ENCODE data around the gene ZBTB5. TPM values are rescaled to one million over a fixed set of nuclear protein-coding genes. Genes with fewer than 3 reads are reported as not detected.
"Not testable (repeated sequence)": the region's sequence is repeated elsewhere in the genome, so short reads cannot be mapped to it uniquely, and the experiment has no call there.

The ZBTB5 gene
- total RNA-seq, 1 experiment from 2014 or later = 16.7 TPM

DNA sequence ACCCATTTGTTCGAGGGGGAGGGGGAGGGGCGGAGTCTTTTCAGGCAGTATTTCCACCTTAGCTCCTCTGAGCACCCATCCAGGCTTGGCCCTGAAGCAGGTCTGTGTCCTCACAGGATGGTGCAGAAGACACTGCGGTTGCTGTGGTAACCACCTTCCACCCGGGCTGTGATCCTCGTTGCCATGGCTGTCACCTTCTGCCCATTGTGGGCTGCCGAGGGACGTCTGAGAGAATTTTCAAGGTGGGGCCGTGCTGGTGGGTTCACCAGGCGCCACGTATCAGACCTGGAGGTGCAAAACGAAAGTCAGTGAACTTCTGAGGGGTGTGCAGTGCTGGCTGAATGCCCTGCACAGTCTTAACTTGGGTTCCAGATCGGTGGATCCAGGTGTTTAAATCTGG, 47.2 kb upstream of the ZBTB5 start (continued):
- TF ChIP-seq, protein P1, sequence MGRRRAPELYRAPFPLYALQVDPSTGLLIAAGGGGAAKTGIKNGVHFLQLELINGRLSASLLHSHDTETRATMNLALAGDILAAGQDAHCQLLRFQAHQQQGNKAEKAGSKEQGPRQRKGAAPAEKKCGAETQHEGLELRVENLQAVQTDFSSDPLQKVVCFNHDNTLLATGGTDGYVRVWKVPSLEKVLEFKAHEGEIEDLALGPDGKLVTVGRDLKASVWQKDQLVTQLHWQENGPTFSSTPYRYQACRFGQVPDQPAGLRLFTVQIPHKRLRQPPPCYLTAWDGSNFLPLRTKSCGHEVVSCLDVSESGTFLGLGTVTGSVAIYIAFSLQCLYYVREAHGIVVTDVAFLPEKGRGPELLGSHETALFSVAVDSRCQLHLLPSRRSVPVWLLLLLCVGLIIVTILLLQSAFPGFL (CRISPR knock-in tag; IDR thresholded peaks at IDR 0.05; ENCODE audit: borderline replicate concordance) = no peak
- TF ChIP-seq GTF2I (CRISPR knock-in tag; conservative IDR thresholded peaks at IDR 0.05) (no peak), ZBTB21 (CRISPR knock-in tag; IDR thresholded peaks at IDR 0.05; ENCODE audit: borderline replicate concordance) (no peak), NFATC4 (CRISPR knock-in tag; IDR thresholded peaks at IDR 0.05) (no peak), ZNF219 (CRISPR knock-in tag; IDR thresholded peaks at IDR 0.05; ENCODE audit: borderline replicate concordance) (no peak)
- TF ChIP-seq, protein P2, sequence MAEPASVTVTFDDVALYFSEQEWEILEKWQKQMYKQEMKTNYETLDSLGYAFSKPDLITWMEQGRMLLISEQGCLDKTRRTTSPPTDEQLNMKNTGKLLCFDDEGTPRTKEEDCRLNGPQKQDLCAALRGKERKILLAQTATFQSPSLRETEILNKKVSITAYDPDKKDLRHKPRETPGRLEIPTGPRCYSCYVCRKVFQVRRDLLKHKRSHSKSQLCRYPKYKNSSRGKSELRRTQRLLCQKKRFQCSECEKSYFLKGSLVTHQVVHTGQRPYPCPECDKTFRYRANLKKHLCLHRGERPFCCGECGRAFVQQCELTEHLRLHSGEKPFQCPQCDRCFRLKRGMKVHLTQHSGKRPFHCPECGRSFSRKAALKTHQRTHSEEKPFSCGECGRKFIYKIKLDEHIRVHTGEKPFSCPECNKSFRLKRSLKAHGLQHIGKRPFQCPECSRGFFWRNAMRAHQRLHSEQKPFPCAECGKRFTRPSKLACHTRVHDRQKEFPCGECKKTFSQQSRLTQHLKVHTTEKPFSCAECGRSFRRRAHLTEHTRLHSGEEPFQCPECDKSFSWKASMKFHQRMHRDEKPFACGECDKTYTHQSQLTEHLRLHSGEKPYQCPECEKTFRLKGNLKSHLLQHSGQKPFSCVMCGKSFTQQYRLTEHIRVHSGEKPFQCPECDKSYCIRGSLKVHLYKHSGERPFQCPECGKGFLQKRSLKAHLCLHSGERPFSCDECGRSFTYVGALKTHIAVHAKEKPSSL (CRISPR knock-in tag; conservative IDR thresholded peaks at IDR 0.05) = no peak

DNA sequence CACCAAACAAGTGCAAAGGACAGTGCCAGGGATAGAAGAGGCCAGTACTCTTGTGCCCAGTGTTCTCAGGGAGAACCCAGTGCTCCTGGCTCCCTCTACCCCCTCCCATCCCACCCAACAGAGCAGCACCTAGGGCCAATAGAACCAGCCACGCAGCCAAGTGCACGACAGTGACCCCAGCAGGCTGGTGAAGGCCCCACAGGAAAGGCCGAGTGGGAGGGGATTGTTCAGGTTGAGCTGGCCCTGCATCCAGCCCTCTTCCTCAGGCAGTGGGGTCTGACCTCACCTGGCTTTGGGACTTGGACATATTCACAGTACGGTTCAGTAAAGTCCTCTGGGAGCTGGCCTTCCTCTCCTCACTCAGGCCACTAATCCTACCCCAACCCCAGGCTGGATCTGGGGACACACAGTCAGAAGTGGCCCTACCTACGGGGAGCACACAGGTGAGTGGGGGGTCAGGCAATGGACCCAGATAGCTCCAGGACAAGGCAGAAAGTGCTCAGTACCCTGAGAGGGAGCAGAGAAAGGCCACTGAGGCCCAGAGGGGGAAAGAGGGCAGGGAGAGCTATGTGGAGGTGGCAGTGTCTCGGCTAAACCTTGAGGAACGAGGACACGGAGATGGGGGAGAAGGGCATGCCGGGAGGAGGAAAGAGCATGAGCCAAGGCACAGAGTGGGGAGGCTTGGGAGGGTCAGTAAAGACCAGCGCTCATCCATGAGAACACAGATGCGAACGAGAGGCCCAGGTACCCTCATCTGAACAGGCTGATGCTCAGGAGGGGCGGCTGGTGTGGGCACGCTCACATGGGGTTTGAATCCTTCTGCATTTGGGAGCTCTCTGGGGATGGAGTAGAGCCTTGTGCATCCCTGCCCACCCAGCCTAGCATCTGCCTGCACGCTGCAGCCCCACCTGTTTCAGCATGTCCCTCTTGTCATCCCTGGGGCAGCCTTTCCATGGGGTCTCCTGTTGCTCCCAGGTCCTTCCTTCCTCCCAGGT, 46.1 kb upstream of the ZBTB5 start:
- H3K9me3 Mint-ChIP-seq = no peaks in the 10 kb centered on the region
- ChIA-PET POLR2A (interaction anchor here (0.7 kb wide), 1 partner anchor 25 kb away, joined by 3 read pairs; the partner anchor contains the start of gene POLR1E), CTCF (interaction anchor here (0.5 to 1.5 kb wide), 17 partner anchors 9 to 577 kb away, joined by 3 to 7 read pairs (median 3); partner anchors contain the start of genes POLR1E and TOMM5)
- peaks cover 9% of the 10 kb centered on the region; the same call in 1 of the 2 replicates for H3K4me1 Mint-ChIP-seq
- no peak overlapping the region for H3K4me3 Mint-ChIP-seq
- no peaks in the 10 kb centered on the region; the same call in 1 of the 2 replicates for H3K27me3 Mint-ChIP-seq (ENCODE audit: low read depth)
- peak; percentile 74 for DNase-seq (ENCODE audit: low spot score)
- peak; percentile 98 for ATAC-seq
- peaks cover 15% of the 10 kb centered on the region; the same call in 1 of the 2 replicates for H3K36me3 Mint-ChIP-seq
- no peak overlapping the region; the same call in 1 of the 2 replicates for H3K27ac Mint-ChIP-seq
- no peak for TF ChIP-seq HMGA2 (CRISPR knock-in tag; IDR thresholded peaks at IDR 0.05)
- peak; percentile 76 for TF ChIP-seq ZNF121 (CRISPR knock-in tag; IDR thresholded peaks at IDR 0.05)
- TF ChIP-seq PRRX2 (CRISPR knock-in tag; IDR thresholded peaks at IDR 0.05) = no peak
- TF ChIP-seq, protein P3, sequence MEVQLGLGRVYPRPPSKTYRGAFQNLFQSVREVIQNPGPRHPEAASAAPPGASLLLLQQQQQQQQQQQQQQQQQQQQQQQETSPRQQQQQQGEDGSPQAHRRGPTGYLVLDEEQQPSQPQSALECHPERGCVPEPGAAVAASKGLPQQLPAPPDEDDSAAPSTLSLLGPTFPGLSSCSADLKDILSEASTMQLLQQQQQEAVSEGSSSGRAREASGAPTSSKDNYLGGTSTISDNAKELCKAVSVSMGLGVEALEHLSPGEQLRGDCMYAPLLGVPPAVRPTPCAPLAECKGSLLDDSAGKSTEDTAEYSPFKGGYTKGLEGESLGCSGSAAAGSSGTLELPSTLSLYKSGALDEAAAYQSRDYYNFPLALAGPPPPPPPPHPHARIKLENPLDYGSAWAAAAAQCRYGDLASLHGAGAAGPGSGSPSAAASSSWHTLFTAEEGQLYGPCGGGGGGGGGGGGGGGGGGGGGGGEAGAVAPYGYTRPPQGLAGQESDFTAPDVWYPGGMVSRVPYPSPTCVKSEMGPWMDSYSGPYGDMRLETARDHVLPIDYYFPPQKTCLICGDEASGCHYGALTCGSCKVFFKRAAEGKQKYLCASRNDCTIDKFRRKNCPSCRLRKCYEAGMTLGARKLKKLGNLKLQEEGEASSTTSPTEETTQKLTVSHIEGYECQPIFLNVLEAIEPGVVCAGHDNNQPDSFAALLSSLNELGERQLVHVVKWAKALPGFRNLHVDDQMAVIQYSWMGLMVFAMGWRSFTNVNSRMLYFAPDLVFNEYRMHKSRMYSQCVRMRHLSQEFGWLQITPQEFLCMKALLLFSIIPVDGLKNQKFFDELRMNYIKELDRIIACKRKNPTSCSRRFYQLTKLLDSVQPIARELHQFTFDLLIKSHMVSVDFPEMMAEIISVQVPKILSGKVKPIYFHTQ (CRISPR knock-in tag; IDR thresholded peaks at IDR 0.05) = 0 out of 2 replicates have a peak, but pooled peaks have one; percentile 30

DNA sequence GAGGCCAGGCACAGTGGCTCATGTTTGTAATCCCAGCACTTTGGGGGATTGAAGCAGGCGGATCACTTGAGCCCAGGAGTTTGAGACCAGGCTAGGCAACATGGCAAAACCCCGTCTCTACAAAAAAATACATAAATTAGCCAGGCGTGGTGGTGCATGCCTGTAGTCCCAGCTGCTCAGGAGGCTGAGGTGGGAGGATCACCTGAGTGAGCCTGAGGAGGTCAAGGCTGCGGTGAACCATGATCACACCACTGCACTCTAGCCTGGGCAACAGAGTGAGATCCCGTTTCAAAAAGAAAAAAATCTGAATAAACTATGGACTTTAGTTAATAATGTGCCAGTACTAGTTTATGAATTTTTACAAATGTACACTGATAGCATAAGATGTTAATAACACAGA, 44.8 kb upstream of the ZBTB5 start:
- H3K4me1 Mint-ChIP-seq; H3K9me3 Mint-ChIP-seq; H3K27me3 Mint-ChIP-seq (ENCODE audit: low read depth); POLR2A ChIA-PET; ATAC-seq; H3K27ac Mint-ChIP-seq; DNase-seq (ENCODE audit: low spot score); H3K4me3 Mint-ChIP-seq: not testable (repeated sequence)
- CTCF ChIA-PET = interaction anchor here (1.3 kb wide), 1 partner anchor 99 kb away, joined by 6 read pairs; no protein-coding TSS in a partner anchor
- H3K36me3 Mint-ChIP-seq = peaks cover 17% of the 10 kb centered on the region; the same call in 1 of the 2 replicates
- TF ChIP-seq ZNF121 (CRISPR knock-in tag; IDR thresholded peaks at IDR 0.05) = peak; percentile 57; the same call in 1 of the 2 replicates

DNA sequence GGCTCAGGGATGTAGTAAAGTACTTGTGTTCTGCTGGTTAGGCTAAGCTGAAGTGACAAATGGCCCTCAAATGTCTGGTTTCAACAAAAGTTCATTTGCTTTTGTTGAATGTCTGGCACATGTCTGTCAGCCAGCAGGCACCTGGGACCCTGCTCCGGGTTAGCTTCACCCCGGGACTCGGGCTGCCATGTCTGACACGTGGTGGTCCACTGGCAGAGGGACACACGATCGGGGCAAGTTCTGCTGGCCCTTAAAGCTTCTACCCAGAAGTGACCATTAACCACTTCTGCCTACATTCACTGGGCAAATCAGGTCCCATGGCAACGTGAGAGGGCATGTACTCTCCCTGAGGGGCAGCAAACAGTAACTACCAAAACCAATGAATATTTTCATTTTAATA, 44.3 kb upstream of the ZBTB5 start:
- Mint-ChIP-seq H3K27me3 (ENCODE audit: low read depth) (no peaks in the 10 kb centered on the region), H3K27ac (no peak overlapping the region), H3K36me3 (peaks cover 21% of the 10 kb centered on the region; the same call in 1 of the 2 replicates), H3K4me3 (no peak overlapping the region), H3K9me3 (no peaks in the 10 kb centered on the region), H3K4me1 (0 out of 2 replicates have a peak, but pooled peaks cover 3% of the 10 kb centered on the region)
- no peak for ATAC-seq
- POLR2A ChIA-PET = interaction anchor here (0.6 kb wide), 1 partner anchor 41 kb away, joined by 4 read pairs; no protein-coding TSS in a partner anchor
- CTCF ChIA-PET = interaction anchor here (1.3 kb wide), 1 partner anchor 98 kb away, joined by 6 read pairs; no protein-coding TSS in a partner anchor
- DNase-seq (ENCODE audit: low spot score) = no peak
- no peak for TF ChIP-seq ZNF671 (CRISPR knock-in tag; IDR thresholded peaks at IDR 0.05)
- TF ChIP-seq NFE2L1 (CRISPR knock-in tag; IDR thresholded peaks at IDR 0.05) = no peak
- TF ChIP-seq SMAD3 (CRISPR knock-in tag; IDR thresholded peaks at IDR 0.05; ENCODE audit: borderline replicate concordance) = no peak
- TF ChIP-seq, protein P4, sequence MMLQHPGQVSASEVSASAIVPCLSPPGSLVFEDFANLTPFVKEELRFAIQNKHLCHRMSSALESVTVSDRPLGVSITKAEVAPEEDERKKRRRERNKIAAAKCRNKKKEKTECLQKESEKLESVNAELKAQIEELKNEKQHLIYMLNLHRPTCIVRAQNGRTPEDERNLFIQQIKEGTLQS (CRISPR knock-in tag; conservative IDR thresholded peaks at IDR 0.05) = no peak
- TF ChIP-seq OVOL2 (CRISPR knock-in tag; IDR thresholded peaks at IDR 0.05; ENCODE audit: borderline replicate concordance) = no peak
- no peak for TF ChIP-seq ZNF396 (CRISPR knock-in tag; IDR thresholded peaks at IDR 0.05; ENCODE audit: borderline replicate concordance)
- no peak for TF ChIP-seq TEAD4 (CRISPR knock-in tag; IDR thresholded peaks at IDR 0.05)
- no peak for TF ChIP-seq MXD4 (CRISPR knock-in tag; IDR thresholded peaks at IDR 0.05; ENCODE audit: borderline replicate concordance)
- TF ChIP-seq, protein P5, sequence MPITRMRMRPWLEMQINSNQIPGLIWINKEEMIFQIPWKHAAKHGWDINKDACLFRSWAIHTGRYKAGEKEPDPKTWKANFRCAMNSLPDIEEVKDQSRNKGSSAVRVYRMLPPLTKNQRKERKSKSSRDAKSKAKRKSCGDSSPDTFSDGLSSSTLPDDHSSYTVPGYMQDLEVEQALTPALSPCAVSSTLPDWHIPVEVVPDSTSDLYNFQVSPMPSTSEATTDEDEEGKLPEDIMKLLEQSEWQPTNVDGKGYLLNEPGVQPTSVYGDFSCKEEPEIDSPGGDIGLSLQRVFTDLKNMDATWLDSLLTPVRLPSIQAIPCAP (CRISPR knock-in tag; IDR thresholded peaks at IDR 0.05) = no peak
- no peak for TF ChIP-seq JAZF1 (CRISPR knock-in tag; IDR thresholded peaks at IDR 0.05)
- TF ChIP-seq IRF2 (CRISPR knock-in tag; IDR thresholded peaks at IDR 0.05; ENCODE audit: borderline replicate concordance, low read depth) = no peak
- no peak for TF ChIP-seq FOXJ3 (CRISPR knock-in tag; IDR thresholded peaks at IDR 0.05; ENCODE audit: borderline replicate concordance)
